Loucy (cell line): ENCODE measurements around the gene KCNA2.

ENCODE experiments used
- H2AFZ ChIP-seq: fragments of 200-600 bp; sonication (generic); 2 replicates; pipeline ENCODE4 v1.6.0; 2016; ENCODE audit warnings: antibody characterized with exemption, mild to moderate bottlenecking, low read length, moderate library complexity
- H3F3A ChIP-seq: fragments of 200-600 bp; 2 replicates; pipeline ENCODE4 v1.6.0; 2016; ENCODE audit warnings: antibody characterized with exemption, low read depth, mild to moderate bottlenecking
- H3K27me3 ChIP-seq: fragments of 200-600 bp; sonication (generic); 2 replicates; pipeline ENCODE4 v1.6.1; 2014; ENCODE audit warnings: low read length, mild to moderate bottlenecking; ENCODE audit not compliant: insufficient read depth, poor library complexity, severe bottlenecking
- H3K36me3 ChIP-seq: fragments of 200-600 bp; sonication (generic); 2 replicates; pipeline ENCODE4 v1.6.1; 2016; ENCODE audit warnings: low read length; ENCODE audit not compliant: insufficient read depth
- H3K4me1 ChIP-seq: fragments of 200-600 bp; sonication (generic); 2 replicates; pipeline ENCODE4 v1.5.1; 2014; ENCODE audit warnings: low read length, mild to moderate bottlenecking; ENCODE audit not compliant: insufficient read depth, poor library complexity, severe bottlenecking
- H3K4me2 ChIP-seq: fragments of 200-600 bp; sonication (generic); 2 replicates; pipeline ENCODE4 v1.6.0; 2014; ENCODE audit warnings: antibody characterized with exemption, low read length, low read depth, mild to moderate bottlenecking; ENCODE audit not compliant: poor library complexity, severe bottlenecking
- H3K4me3 ChIP-seq: fragments of 200-600 bp; sonication (generic); 2 replicates; pipeline ENCODE4 v1.5.1; 2014; ENCODE audit warnings: low read length, mild to moderate bottlenecking, mixed read lengths; ENCODE audit not compliant: poor library complexity, severe bottlenecking
- H3K79me2 ChIP-seq: fragments of 200-600 bp; sonication (generic); 2 replicates; pipeline ENCODE4 v1.6.1; 2014; ENCODE audit warnings: low read length; ENCODE audit not compliant: insufficient read depth
- H3K9ac ChIP-seq: fragments of 200-600 bp; sonication (generic); 2 replicates; pipeline ENCODE4 v1.6.0; 2014; ENCODE audit warnings: mild to moderate bottlenecking, low read depth, low read length, moderate library complexity; ENCODE audit not compliant: poor library complexity, severe bottlenecking
- H3K9me2 ChIP-seq: fragments of 200-600 bp; sonication (generic); replicated peaks from 2 replicates; pipeline ENCODE4 v1.6.1; 2016; ENCODE audit warnings: low read depth, low read length, mixed read lengths
- H3K9me3 ChIP-seq: fragments of 200-600 bp; sonication (generic); 2 replicates; pipeline ENCODE4 v1.6.1; 2014; ENCODE audit warnings: mild to moderate bottlenecking, antibody characterized with exemption, low read length, low read depth; ENCODE audit not compliant: insufficient read depth
- H4K20me1 ChIP-seq: fragments of 200-600 bp; sonication (generic); 2 replicates; pipeline ENCODE4 v1.6.0; 2014; ENCODE audit warnings: antibody characterized with exemption, low read length, mild to moderate bottlenecking; ENCODE audit not compliant: insufficient read depth, poor library complexity, severe bottlenecking
- CTCF ChIP-seq: fragments of 200-600 bp; sonication (generic); conservative IDR thresholded peaks from 2 replicates; pipeline ENCODE4 v1.5.1; 2014; ENCODE audit warnings: mild to moderate bottlenecking, antibody characterized with exemption, low read length
- EZH2phosphoT487 ChIP-seq: fragments of 200-600 bp; IDR thresholded peaks from 2 replicates; pipeline ENCODE4 v1.6.1; 2018; ENCODE audit warnings: antibody characterized with exemption, mild to moderate bottlenecking, moderate library complexity, borderline replicate concordance

KCNA2 gene

GRCh38 chr1:110561596-110561995 lies 44.6 kb downstream of the KCNA2 start:
- Histone ChIP-seq H3K4me3 (no peak overlapping the region), H3K9ac (no peak overlapping the region), H3F3A (no peaks in the 10 kb centered on the region), H3K9me2 (no peaks in the 10 kb centered on the region), H3K79me2 (no peaks in the 10 kb centered on the region), H2AFZ (no peak overlapping the region), H3K36me3 (no peaks in the 10 kb centered on the region), H3K27me3 (no peaks in the 10 kb centered on the region), H3K9me3 (no peaks in the 10 kb centered on the region), H3K4me1 (no peaks in the 10 kb centered on the region), H3K4me2 (no peak overlapping the region), H4K20me1 (no peaks in the 10 kb centered on the region)
- TF ChIP-seq EZH2phosphoT487 (no peak), CTCF (no peak)

- H3K9ac ChIP-seq: no peak overlapping the region
- H3F3A ChIP-seq: no peaks in the 10 kb centered on the region
- no peak for TF ChIP-seq EZH2phosphoT487
- TF ChIP-seq CTCF: no peak
- H3K9me3 ChIP-seq: no peaks in the 10 kb centered on the region
- no peaks in the 10 kb centered on the region for H4K20me1 ChIP-seq
- H3K4me3 ChIP-seq: no peak overlapping the region
- no peak overlapping the region for H2AFZ ChIP-seq
- H3K27me3 ChIP-seq: no peaks in the 10 kb centered on the region
- H3K4me1 ChIP-seq: no peaks in the 10 kb centered on the region
- no peak overlapping the region for H3K4me2 ChIP-seq
- no peaks in the 10 kb centered on the region for H3K79me2 ChIP-seq
- no peaks in the 10 kb centered on the region for H3K9me2 ChIP-seq
- no peaks in the 10 kb centered on the region for H3K36me3 ChIP-seq
Observed at GRCh38 chr1:110559157-110559556, 47.0 kb downstream of the KCNA2 start.

- H3K4me2 ChIP-seq: no peak overlapping the region
- H3K4me1 ChIP-seq: no peaks in the 10 kb centered on the region
Observed at GRCh38 chr1:110557481-110557880, 48.7 kb downstream of the KCNA2 start.

More at GRCh38 chr1:110557481-110557880, 48.7 kb downstream of the KCNA2 start:
- H3K9ac ChIP-seq: no peak overlapping the region
- H3K4me3 ChIP-seq: no peak overlapping the region
- no peak overlapping the region for H2AFZ ChIP-seq
- H3K79me2 ChIP-seq: no peaks in the 10 kb centered on the region
- no peaks in the 10 kb centered on the region for H3K9me3 ChIP-seq
- no peaks in the 10 kb centered on the region for H4K20me1 ChIP-seq
- TF ChIP-seq EZH2phosphoT487 (no peak), CTCF (no peak)
- H3F3A ChIP-seq: no peaks in the 10 kb centered on the region
- no peaks in the 10 kb centered on the region for H3K9me2 ChIP-seq
- H3K27me3 ChIP-seq: no peaks in the 10 kb centered on the region
- no peaks in the 10 kb centered on the region for H3K36me3 ChIP-seq
